Measurements from ENCODE around the gene DROSHA.
"Not testable (repeated sequence)": the region's sequence is repeated elsewhere in the genome, so short reads cannot be mapped to it uniquely, and the experiment has no call there.

DROSHA gene

DNA sequence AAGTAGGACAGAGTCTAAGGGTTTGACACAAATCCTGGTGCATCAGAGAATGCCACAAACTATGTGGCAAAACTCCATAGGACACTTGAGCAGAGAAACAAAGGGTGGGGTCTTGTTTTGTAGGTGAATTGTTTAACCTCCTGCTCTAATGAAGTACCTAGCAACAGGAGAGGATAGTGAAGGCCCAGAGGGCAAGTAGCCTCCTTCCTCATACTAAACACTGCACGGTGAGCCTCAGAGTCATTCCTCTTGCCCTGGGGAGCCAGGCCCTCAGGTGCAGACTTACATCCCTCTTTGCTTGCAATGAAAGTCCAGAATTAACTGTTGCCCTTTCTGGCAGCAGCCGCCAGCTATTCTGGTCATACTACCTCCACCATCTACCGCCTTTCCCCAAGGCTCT is 166.1 kb downstream of the DROSHA start:
- Histone ChIP-seq H4K20me1 (ENCODE audit: insufficient read depth) (no peaks in the 10 kb centered on the region), H3K27me3 (ENCODE audit: insufficient read depth, low read depth) (no peaks in the 10 kb centered on the region), H3K4me3 (IDR thresholded peaks at IDR 0.05; ENCODE audit: insufficient read depth, low read depth, low read length) (no peak overlapping the region), H3K79me2 (ENCODE audit: insufficient read depth, low read depth) (no peaks in the 10 kb centered on the region), H3K4me2 (no peak overlapping the region), H3K36me3 (ENCODE audit: insufficient read depth) (no peaks in the 10 kb centered on the region), H3K4me1 (ENCODE audit: low read depth, poor library complexity, severe bottlenecking) (no peaks in the 10 kb centered on the region), H3K27ac (no peak overlapping the region), H2AFZ (ENCODE audit: low read depth) (no peak overlapping the region), H3K9ac (no peak overlapping the region)
- TF ChIP-seq, protein P1, sequence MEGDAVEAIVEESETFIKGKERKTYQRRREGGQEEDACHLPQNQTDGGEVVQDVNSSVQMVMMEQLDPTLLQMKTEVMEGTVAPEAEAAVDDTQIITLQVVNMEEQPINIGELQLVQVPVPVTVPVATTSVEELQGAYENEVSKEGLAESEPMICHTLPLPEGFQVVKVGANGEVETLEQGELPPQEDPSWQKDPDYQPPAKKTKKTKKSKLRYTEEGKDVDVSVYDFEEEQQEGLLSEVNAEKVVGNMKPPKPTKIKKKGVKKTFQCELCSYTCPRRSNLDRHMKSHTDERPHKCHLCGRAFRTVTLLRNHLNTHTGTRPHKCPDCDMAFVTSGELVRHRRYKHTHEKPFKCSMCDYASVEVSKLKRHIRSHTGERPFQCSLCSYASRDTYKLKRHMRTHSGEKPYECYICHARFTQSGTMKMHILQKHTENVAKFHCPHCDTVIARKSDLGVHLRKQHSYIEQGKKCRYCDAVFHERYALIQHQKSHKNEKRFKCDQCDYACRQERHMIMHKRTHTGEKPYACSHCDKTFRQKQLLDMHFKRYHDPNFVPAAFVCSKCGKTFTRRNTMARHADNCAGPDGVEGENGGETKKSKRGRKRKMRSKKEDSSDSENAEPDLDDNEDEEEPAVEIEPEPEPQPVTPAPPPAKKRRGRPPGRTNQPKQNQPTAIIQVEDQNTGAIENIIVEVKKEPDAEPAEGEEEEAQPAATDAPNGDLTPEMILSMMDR (conservative IDR thresholded peaks at IDR 0.05; ENCODE audit: low read depth, low read length) = no peak

DNA sequence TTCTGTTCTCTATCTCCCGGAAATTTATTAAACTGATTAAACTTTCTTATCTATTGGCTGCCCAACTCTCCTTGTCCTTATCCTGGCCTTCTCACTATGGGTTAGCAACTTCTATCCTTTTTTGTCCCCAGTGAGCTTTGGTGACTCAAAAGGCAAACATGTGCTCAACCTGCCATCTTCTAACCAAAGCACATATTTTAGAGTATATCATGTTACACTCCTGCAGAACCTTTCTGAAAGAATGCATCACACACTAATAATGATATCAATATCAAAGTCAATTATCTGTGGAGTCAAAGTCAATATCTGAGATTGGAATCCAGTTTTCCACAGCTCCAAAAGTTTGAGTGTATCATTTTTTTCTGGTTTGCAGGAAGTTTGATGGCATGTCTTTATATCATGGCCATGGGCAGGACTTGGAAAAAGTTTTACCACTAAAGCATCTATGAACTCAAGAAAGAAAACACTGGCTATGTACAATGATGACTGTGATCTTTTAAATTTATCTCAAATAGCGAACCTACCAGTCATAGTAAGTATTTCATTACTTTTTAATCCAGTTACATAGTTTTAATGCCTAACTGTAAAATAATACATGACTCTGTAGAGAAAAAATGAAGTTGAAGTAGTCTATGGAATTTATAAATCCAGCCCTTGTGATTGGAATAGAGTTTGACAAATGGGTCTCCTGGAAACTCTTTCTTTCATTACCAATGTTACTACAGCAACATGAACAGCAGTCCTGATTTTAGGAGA is 166.8 kb downstream of the DROSHA start:
- Histone ChIP-seq H3K27ac (no peak overlapping the region), H3K79me2 (ENCODE audit: insufficient read depth, low read depth) (no peaks in the 10 kb centered on the region), H3K36me3 (ENCODE audit: insufficient read depth) (no peaks in the 10 kb centered on the region), H3K4me3 (IDR thresholded peaks at IDR 0.05; ENCODE audit: insufficient read depth, low read depth, low read length) (no peak overlapping the region), H2AFZ (ENCODE audit: low read depth) (no peak overlapping the region), H3K27me3 (ENCODE audit: insufficient read depth, low read depth) (no peaks in the 10 kb centered on the region), H3K9ac (no peak overlapping the region), H3K4me2 (no peak overlapping the region), H4K20me1 (ENCODE audit: insufficient read depth) (no peaks in the 10 kb centered on the region), H3K4me1 (ENCODE audit: low read depth, poor library complexity, severe bottlenecking) (no peaks in the 10 kb centered on the region)
- TF ChIP-seq, protein P1 (conservative IDR thresholded peaks at IDR 0.05; ENCODE audit: low read depth, low read length) = no peak

DNA sequence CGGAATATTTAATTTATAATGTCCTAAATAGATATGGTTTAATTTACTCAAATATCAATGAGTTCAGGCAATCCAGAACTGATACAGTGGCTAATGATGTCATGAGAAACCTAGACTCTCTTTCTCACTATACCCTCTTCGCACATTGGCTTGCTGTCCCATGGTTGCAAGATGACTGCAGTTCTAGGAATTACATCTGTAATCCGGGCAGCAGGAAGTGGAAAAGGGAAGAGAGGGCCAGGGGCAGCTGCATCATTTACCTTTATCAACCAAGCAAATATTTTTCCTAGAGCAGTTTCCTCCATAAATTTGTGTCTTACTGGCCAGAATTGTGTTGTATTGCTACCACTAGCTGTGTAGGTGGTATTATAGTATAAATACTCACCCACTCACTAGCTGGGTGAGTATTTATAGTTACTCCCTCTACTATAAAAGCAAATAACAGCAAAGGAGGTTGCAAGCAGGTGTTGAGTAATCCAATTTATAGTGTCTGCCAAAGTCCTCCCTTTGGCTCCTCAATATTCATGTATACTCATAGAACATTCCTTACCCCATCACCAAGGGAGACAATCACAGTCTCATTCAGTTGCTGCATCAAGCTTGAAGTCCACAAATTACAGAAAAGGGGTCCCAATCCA is 168.8 kb downstream of the DROSHA start:
- no peaks in the 10 kb centered on the region for H4K20me1 ChIP-seq (ENCODE audit: insufficient read depth)
- no peaks in the 10 kb centered on the region for H3K27me3 ChIP-seq (ENCODE audit: insufficient read depth, low read depth)
- no peak overlapping the region for H2AFZ ChIP-seq (ENCODE audit: low read depth)
- no peaks in the 10 kb centered on the region for H3K36me3 ChIP-seq (ENCODE audit: insufficient read depth)
- no peak overlapping the region for H3K9ac ChIP-seq
- H3K4me1 ChIP-seq (ENCODE audit: low read depth, poor library complexity, severe bottlenecking) = no peaks in the 10 kb centered on the region
- TF ChIP-seq, protein P1 (conservative IDR thresholded peaks at IDR 0.05; ENCODE audit: low read depth, low read length) = no peak
- no peaks in the 10 kb centered on the region for H3K79me2 ChIP-seq (ENCODE audit: insufficient read depth, low read depth)
- no peak overlapping the region for H3K4me3 ChIP-seq (IDR thresholded peaks at IDR 0.05; ENCODE audit: insufficient read depth, low read depth, low read length)
- H3K27ac ChIP-seq = no peak overlapping the region
- no peak overlapping the region for H3K4me2 ChIP-seq

DNA sequence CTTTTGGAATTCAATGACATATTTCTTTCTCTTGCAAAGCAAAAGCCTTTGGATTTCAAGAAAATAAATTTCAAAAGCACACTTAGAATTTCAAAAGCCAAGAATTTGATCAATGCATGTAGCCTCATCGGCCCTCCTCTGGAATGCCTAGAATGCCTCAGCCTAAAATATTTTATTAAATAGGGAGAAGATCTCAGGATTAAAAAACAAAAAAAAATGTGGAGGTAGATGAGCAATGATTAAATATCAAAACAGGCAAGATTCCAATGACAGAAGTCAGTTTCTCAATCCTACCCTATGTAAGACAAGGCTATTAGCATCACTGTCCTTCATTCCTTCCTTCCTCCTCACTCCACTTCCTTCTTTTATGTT is 169.4 kb downstream of the DROSHA start:
- H4K20me1 ChIP-seq (ENCODE audit: insufficient read depth) = no peaks in the 10 kb centered on the region
- no peak overlapping the region for H3K4me2 ChIP-seq
- H3K79me2 ChIP-seq (ENCODE audit: insufficient read depth, low read depth) = no peaks in the 10 kb centered on the region
- no peak overlapping the region for H3K4me3 ChIP-seq (IDR thresholded peaks at IDR 0.05; ENCODE audit: insufficient read depth, low read depth, low read length)
- H3K27me3 ChIP-seq (ENCODE audit: insufficient read depth, low read depth) = no peaks in the 10 kb centered on the region
- no peaks in the 10 kb centered on the region for H3K4me1 ChIP-seq (ENCODE audit: low read depth, poor library complexity, severe bottlenecking)
- TF ChIP-seq, protein P1 (conservative IDR thresholded peaks at IDR 0.05; ENCODE audit: low read depth, low read length) = no peak
- no peak overlapping the region for H2AFZ ChIP-seq (ENCODE audit: low read depth)
- no peak overlapping the region for H3K9ac ChIP-seq
- no peak overlapping the region for H3K27ac ChIP-seq
- H3K36me3 ChIP-seq (ENCODE audit: insufficient read depth) = no peaks in the 10 kb centered on the region

DNA sequence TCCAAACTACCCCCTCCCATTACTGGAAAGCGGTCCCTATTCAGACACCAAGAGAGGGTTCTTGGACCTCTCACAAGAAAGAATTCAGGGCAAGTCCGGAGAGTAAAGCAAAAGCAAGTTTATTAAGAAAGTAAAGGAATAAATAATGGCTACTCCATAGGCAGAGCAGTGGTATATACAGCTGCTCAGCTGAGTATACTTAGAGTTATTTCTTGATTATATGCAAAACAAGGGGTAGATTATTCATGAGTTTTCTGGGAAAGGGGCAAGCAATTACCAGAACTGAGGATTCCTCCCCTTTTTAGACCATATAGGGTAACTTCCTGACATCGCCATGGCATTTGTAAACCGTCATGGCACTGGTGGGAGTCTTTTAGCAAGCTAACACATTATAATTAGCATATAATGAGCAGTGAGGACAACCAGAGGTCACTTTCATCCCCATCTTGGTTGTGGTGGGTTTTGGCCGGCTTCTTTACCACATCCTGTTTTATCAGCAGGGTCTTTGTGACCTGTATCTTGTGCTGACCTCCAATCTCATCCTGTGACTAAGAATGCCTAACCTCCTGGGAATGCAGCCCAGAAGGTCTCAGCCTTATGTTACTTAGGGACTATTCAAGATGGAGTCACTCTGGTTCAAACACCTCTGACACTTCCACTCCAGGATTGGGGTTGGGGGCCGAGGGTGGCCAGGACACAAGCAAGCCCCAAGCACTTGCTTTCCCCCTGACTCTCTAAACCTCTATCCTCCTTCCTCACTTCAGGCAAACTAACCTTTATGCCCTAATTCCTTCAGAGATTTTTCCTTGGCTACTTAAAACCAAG is 170.0 kb downstream of the DROSHA start:
- not testable (repeated sequence) for H3K36me3 ChIP-seq (ENCODE audit: insufficient read depth); H3K79me2 ChIP-seq (ENCODE audit: insufficient read depth, low read depth); H3K27me3 ChIP-seq (ENCODE audit: insufficient read depth, low read depth); H3K4me2 ChIP-seq; H3K9ac ChIP-seq; H2AFZ ChIP-seq (ENCODE audit: low read depth); H3K4me3 ChIP-seq (IDR thresholded peaks at IDR 0.05; ENCODE audit: insufficient read depth, low read depth, low read length); H4K20me1 ChIP-seq (ENCODE audit: insufficient read depth); H3K4me1 ChIP-seq (ENCODE audit: low read depth, poor library complexity, severe bottlenecking); H3K27ac ChIP-seq
